Stimulated activated CD4-positive, alpha-beta T cell treated with anti-CD3 and anti-CD28 coated beads, Interleukin-15, amount 100 ng/mL, for 24 hours (primary cell): ENCODE measurements around the gene FOS.
"Not testable (repeated sequence)": the region's sequence is repeated elsewhere in the genome, so short reads cannot be mapped to it uniquely, and the experiment has no call there.

Experiments
- DNase-seq: peaks from one replicate; pipeline ENCODE4 v3.0.0-alpha.2; 2020

FOS gene

GRCh38 chr14:75295491-75296345 is 17.1 kb downstream of the FOS start:
- DNase-seq = peak; percentile 85

GRCh38 chr14:75297411-75298040 is 18.9 kb downstream of the FOS start:
- DNase-seq = no peak

GRCh38 chr14:75298187-75298965 is 19.7 kb downstream of the FOS start:
- DNase-seq = no peak

- DNase-seq = no peak
These were observed 20.4 kb downstream of the FOS start for GRCh38 chr14:75299059-75299458.

DNA sequence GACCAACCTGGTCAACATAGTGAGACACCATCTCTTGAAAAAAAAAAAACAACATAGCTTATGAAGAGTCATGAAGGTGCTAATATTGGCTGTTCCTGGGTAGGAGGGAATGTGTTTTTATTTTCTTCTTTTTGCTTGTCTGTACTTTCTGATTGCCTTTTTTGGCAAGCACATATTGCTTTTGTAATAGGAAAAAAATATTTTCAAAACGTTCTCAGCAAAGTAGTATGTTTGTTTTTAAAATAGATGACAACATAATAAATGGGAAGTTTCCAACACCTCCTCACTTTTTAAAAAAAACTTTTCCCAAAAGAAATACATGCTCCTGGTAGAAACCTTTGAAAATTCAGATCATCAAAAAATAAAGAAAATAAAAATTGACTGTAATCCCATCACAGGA is 20.9 kb downstream of the FOS start:
- DNase-seq = no peak

DNA sequence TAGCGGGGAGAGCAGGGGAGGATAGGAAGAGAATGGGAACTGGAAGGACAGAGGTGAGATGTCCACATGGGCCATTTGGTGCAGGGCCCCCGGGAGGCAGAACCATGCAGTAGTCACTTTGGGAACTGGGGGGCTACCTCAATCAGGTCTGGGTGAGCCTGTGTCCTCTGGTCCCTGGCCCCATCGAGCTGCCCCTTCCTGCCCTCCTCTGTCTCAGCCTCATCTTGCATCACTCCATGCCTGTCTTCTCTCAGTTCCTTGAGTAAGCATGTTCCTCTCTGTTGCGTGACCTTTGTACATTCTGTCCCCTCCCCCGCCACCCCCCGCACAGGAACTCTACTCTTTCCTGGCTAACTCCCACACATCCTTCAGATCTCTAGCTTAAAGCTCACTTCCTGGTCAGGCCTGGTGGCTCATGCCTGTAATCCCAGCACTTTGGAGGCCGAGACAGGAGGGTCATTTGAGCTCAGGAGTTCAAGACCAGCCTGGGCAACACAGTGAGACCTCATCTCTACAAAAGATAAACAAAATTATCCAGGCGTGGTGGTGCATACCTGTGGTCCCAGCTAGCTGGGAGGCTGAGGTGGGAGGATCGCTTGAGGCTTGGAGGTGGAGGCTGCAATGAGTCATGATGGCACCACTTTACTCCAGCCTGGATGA is 23.2 kb downstream of the FOS start:
- peak; percentile 61 for DNase-seq

DNA sequence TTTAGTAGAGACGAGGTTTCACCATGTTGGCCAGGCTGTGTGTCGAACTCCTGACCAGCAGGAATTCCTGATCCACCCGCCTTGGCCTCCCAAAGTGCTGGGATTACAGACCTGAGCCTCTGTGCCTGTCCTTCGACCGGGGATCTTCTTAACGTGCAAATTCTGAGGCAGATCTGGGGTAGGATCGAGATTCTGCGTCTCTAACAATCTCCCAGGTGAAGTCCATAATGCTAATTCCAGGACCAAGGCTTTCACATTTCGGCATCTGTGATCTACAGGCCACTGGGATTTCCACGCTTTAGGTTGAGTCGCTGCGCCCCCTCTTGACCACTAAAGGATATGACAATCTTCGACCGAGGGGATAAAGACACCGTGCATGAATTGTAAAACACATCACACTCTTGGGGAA is 24.8 kb downstream of the FOS start:
- DNase-seq = peak; percentile 66

DNA sequence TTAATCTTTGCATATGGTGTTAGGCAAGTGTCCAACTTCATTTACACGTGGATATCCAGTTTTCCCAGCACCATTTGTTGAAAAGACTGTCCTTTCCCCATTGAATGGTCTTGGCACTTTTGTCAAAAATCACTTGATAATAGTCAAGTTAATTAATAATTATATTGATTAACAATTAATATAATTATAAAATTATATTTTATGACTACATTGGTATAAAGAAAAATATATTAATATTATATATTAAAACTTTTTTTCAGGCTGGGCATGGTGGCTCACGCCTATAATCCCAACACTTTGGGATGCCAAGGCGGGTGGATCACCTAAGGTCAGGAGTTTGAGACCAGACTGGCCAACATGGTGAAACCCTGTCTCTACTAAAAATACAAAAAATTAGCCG is 27.8 kb downstream of the FOS start:
- not testable (repeated sequence) for DNase-seq

- peak; percentile 32 for DNase-seq
These were observed 28.5 kb downstream of the FOS start for GRCh38 chr14:75306927-75307699.

DNA sequence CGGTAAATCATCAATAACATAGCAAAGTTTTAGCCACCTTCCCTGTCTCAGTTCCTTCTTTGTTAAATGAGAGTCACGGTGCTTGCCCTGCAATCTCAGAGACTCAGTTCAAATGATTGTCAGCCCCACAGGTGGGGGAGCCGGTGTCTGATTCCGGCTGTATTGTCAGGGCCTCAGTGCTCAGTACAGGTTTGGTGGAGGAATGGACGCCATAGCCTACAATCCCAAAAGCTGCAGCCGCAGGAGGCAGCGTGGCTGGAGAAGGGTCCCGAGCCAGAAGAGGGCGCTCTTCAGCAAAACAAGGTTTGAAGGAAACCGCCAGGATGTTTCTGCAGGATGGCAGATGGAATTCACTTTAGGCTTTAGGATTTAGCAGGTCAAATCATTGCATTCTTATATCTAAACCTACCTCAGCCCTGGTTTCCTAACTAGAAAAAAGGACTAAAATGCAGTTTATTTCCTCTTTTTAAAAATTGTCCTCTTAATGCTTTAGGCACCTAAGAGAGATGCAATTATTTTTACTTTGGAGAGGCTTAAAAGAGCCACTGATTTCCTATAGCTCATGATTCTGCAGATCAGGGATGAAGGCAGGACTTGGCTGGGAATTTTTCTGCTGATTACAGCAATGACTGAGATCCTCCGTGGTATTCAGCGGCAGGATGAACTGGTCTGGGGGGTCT is 29.2 kb downstream of the FOS start:
- DNase-seq = peak; percentile 86

- DNase-seq = not testable (repeated sequence)
These were observed 30.4 kb downstream of the FOS start for GRCh38 chr14:75308991-75309390.

GRCh38 chr14:75309561-75309960 is 30.9 kb downstream of the FOS start:
- not testable (repeated sequence) for DNase-seq

DNA sequence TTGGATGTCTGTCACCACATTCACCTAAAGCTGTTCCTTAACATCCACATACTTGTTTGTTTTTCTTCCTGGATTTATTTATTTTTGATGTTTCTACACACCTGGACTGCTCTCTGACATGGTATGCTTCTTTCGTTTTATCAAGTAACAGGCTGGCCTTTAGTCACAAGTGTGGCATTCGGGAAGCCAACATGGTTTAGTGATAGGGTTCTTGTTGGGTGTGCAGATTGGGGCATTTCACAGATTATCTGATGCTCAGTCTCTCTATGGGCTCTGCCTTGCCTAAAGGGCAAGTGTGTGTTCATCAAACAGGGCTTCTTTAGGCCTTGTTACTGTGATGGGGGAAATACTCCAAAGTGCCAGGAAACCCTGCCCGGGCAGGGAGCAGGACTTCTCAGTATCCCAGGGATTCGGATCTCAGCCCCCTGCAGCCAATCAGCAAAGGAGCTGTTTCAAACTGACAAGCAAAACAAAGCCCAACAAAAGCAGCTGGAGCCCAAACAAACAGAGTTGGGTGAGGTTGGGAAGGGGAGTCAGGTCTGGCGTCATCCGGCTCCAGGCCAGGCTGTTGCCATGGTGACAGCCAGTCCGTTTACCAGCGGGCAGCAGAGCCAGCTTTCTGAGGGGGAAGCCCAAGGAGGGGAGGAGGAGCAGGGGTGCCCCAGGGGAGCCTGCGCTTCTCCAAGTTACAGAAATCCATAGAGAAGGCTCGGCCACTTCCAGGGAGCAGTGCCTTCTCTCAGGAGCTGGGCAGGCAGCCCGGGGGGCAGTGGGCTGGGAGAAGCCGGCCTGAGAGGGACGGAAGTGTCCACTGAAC is 31.9 kb downstream of the FOS start:
- no peak for DNase-seq

DNA sequence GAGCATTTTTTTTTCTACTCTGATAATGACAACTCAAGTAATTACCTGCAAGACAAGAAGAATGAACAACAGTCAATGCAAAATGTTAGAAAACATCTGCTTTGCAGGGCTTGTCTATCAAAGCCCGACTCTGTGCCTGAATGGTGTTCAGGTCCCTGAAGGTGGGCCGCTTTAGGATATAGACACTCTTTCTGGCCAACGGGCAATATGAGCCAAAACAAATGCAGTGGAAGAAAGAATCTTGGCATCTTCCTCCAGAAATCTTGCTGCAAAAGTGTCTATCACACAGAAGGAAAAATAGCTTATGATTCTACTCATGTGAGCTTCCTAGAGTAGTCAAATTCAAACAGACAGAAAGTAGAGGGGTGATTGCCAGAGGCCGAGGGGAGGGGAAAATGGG is 32.7 kb downstream of the FOS start:
- no peak for DNase-seq

GRCh38 chr14:75312341-75312740 is 33.7 kb downstream of the FOS start:
- DNase-seq = no peak

- DNase-seq = no peak
These were observed 34.7 kb downstream of the FOS start for GRCh38 chr14:75313294-75313693.

DNA sequence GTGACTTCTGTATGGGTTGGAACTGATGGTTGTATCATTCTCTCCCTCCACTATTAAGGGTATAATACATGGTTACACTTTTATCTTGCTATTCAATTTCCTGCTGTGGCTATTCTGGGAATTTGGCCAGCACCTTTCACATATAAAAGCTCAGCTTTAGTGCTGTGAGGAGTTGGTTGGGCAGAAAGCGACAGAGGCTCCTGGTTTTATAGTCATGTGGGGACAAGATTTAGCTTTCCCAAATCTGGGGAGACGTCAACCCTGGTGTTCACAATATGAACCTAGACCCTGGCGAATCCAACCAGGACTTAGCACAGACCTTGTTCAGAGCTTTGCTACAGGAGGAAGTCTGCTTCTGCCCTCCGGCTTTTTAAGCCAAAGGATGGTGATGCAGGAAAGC is 36.5 kb downstream of the FOS start:
- DNase-seq = no peak

DNA sequence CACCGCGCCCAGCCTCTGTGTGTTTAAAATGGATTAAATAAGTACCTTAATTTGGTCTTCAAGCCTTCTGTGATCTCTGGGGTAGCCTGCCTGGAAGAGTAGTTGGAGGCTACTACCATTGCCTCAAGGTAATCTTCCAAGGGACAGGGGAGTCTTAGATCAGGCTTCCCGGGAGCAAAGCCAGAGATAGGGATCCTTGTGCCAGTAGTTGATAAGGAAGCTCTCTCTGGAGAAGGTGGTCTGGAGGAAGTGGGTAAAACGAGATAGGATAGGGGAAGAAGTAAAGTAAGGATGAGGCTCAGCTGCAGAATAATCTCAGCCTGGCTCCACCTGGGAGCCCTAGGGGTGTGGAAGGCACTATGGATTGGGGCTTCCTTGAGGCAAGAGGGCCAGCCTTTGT is 38.5 kb downstream of the FOS start:
- DNase-seq = no peak

DNA sequence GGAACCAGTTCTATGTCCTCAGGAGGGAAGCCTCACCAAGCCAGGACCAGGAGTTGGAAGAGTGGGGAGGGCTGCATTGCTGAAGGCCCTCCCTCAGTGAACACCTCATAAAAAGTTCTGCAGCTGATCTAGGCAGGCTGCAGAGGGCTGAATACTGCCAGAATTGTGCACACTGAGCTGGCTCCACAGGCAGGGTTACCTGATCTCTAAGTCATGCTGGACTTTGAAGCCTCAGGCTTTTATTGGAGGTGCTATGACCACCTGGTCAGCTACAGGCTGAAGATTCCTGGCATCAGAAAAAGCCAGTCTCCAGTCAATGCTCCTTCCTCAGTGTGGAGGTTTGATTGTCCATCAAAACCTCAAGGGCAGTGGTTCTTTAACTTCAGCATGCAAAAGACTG is 39.7 kb downstream of the FOS start:
- DNase-seq = no peak

GRCh38 chr14:75319021-75319420 is 40.4 kb downstream of the FOS start:
- DNase-seq = no peak

- no peak for DNase-seq
These were observed 41.6 kb downstream of the FOS start for GRCh38 chr14:75320196-75320595.
